Activated naive CD8-positive, alpha-beta T cell treated with anti-CD3 and anti-CD28 coated beads, Interleukin-2, amount 50 U/mL, for 24 hours (primary cell): ENCODE measurements around the gene MGAT4C.

Experiments used
- ATAC-seq: fragments of 150-1000 bp; cut with Tn5 transposase; one replicate; pipeline ENCODE4 v1.10.0; 2021
- DNase-seq: peaks from one replicate; pipeline ENCODE4 v3.0.0; 2021
- H3K27ac Mint-ChIP-seq: one replicate; pipeline ENCODE4 v1.8.0; 2021; ENCODE audit warnings: mild to moderate bottlenecking, mixed read lengths
- H3K27me3 Mint-ChIP-seq: one replicate; pipeline ENCODE4 v1.8.0; 2021; ENCODE audit warnings: mixed read lengths
- H3K36me3 Mint-ChIP-seq: one replicate; pipeline ENCODE4 v1.8.0; 2021; ENCODE audit warnings: low read depth, mixed read lengths
- H3K4me1 Mint-ChIP-seq: one replicate; pipeline ENCODE4 v1.8.0; 2021; ENCODE audit warnings: mixed read lengths
- H3K4me3 Mint-ChIP-seq: one replicate; pipeline ENCODE4 v1.8.0; 2021; ENCODE audit warnings: mild to moderate bottlenecking, moderate library complexity, mixed read lengths
- H3K9me3 Mint-ChIP-seq: one replicate; pipeline ENCODE4 v1.8.0; 2021; ENCODE audit warnings: mixed read lengths

Gene MGAT4C

GRCh38 chr12:86193931-86194330, 62.3 kb downstream of the MGAT4C start:
- H3K27ac Mint-ChIP-seq = no peak overlapping the region
- H3K9me3 Mint-ChIP-seq = peaks cover 5% of the 10 kb centered on the region
- no peaks in the 10 kb centered on the region for H3K27me3 Mint-ChIP-seq
- DNase-seq (no peak), ATAC-seq (no peak)
- no peak overlapping the region for H3K4me3 Mint-ChIP-seq
- H3K36me3 Mint-ChIP-seq = no peaks in the 10 kb centered on the region
- no peaks in the 10 kb centered on the region for H3K4me1 Mint-ChIP-seq

GRCh38 chr12:86188226-86188625, 68.0 kb downstream of the MGAT4C start:
- Mint-ChIP-seq H3K27me3 (no peaks in the 10 kb centered on the region), H3K27ac (no peak overlapping the region), H3K4me1 (no peaks in the 10 kb centered on the region), H3K4me3 (no peak overlapping the region), H3K9me3 (no peaks in the 10 kb centered on the region), H3K36me3 (no peaks in the 10 kb centered on the region)
- DNase-seq (no peak), ATAC-seq (no peak)

- Mint-ChIP-seq H3K36me3 (no peaks in the 10 kb centered on the region), H3K27me3 (no peaks in the 10 kb centered on the region), H3K9me3 (peaks cover 7% of the 10 kb centered on the region), H3K4me1 (no peaks in the 10 kb centered on the region), H3K27ac (no peak overlapping the region), H3K4me3 (no peak overlapping the region)
- DNase-seq = no peak
- no peak for ATAC-seq
Observed at GRCh38 chr12:86186449-86186848, 69.7 kb downstream of the MGAT4C start.

GRCh38 chr12:86179855-86180254, 76.3 kb downstream of the MGAT4C start:
- ATAC-seq (no peak), DNase-seq (no peak)
- Mint-ChIP-seq H3K27me3 (no peaks in the 10 kb centered on the region), H3K27ac (no peak overlapping the region), H3K9me3 (peaks cover 17% of the 10 kb centered on the region), H3K36me3 (no peaks in the 10 kb centered on the region), H3K4me3 (no peak overlapping the region), H3K4me1 (no peaks in the 10 kb centered on the region)

- DNase-seq (no peak), ATAC-seq (no peak)
- Mint-ChIP-seq H3K9me3 (peaks cover 9% of the 10 kb centered on the region), H3K27ac (no peak overlapping the region), H3K27me3 (no peaks in the 10 kb centered on the region), H3K36me3 (no peaks in the 10 kb centered on the region), H3K4me3 (no peak overlapping the region), H3K4me1 (no peaks in the 10 kb centered on the region)
Observed at GRCh38 chr12:86174188-86174587, 82.0 kb downstream of the MGAT4C start.

- Mint-ChIP-seq H3K27ac (no peak overlapping the region), H3K36me3 (no peaks in the 10 kb centered on the region)
- ATAC-seq = no peak
Observed at GRCh38 chr12:86172913-86173443, 83.2 kb downstream of the MGAT4C start.

GRCh38 chr12:86170051-86170450, 86.1 kb downstream of the MGAT4C start:
- Mint-ChIP-seq H3K27ac (no peak overlapping the region), H3K4me1 (no peaks in the 10 kb centered on the region), H3K27me3 (no peaks in the 10 kb centered on the region), H3K4me3 (no peak overlapping the region), H3K36me3 (no peaks in the 10 kb centered on the region), H3K9me3 (no peaks in the 10 kb centered on the region)
- no peak for ATAC-seq
- DNase-seq = no peak

More at GRCh38 chr12:86172913-86173443, 83.2 kb downstream of the MGAT4C start:
- DNase-seq = no peak
- no peak overlapping the region for H3K4me3 Mint-ChIP-seq
- peaks cover 3% of the 10 kb centered on the region for H3K9me3 Mint-ChIP-seq
- H3K27me3 Mint-ChIP-seq = no peaks in the 10 kb centered on the region
- H3K4me1 Mint-ChIP-seq = no peaks in the 10 kb centered on the region

- no peaks in the 10 kb centered on the region for H3K4me1 Mint-ChIP-seq
- H3K27ac Mint-ChIP-seq = no peak overlapping the region
- H3K9me3 Mint-ChIP-seq = peaks cover 14% of the 10 kb centered on the region
- no peak for DNase-seq
- H3K27me3 Mint-ChIP-seq = no peaks in the 10 kb centered on the region
- ATAC-seq = no peak
- H3K4me3 Mint-ChIP-seq = no peak overlapping the region
- no peaks in the 10 kb centered on the region for H3K36me3 Mint-ChIP-seq
Observed at GRCh38 chr12:86158956-86159355, 97.2 kb downstream of the MGAT4C start.

GRCh38 chr12:86154620-86155019, 101.6 kb downstream of the MGAT4C start:
- H3K27me3 Mint-ChIP-seq = no peaks in the 10 kb centered on the region
- ATAC-seq (no peak), DNase-seq (no peak)
- no peaks in the 10 kb centered on the region for H3K36me3 Mint-ChIP-seq
- H3K4me1 Mint-ChIP-seq = no peaks in the 10 kb centered on the region
- H3K4me3 Mint-ChIP-seq = no peak overlapping the region
- H3K27ac Mint-ChIP-seq = no peak overlapping the region
- peaks cover under 1% of the 10 kb centered on the region for H3K9me3 Mint-ChIP-seq

GRCh38 chr12:86148612-86149011, 107.6 kb downstream of the MGAT4C start:
- Mint-ChIP-seq H3K4me1 (no peaks in the 10 kb centered on the region), H3K27me3 (no peaks in the 10 kb centered on the region), H3K36me3 (no peaks in the 10 kb centered on the region), H3K27ac (no peak overlapping the region), H3K9me3 (peaks cover 4% of the 10 kb centered on the region), H3K4me3 (no peak overlapping the region)
- DNase-seq (no peak), ATAC-seq (no peak)

GRCh38 chr12:86148071-86148470, 108.1 kb downstream of the MGAT4C start:
- DNase-seq (no peak), ATAC-seq (no peak)
- H3K36me3 Mint-ChIP-seq = no peaks in the 10 kb centered on the region
- H3K27me3 Mint-ChIP-seq = no peaks in the 10 kb centered on the region
- H3K27ac Mint-ChIP-seq = no peak overlapping the region
- peaks cover 7% of the 10 kb centered on the region for H3K9me3 Mint-ChIP-seq
- no peaks in the 10 kb centered on the region for H3K4me1 Mint-ChIP-seq
- no peak overlapping the region for H3K4me3 Mint-ChIP-seq

- Mint-ChIP-seq H3K27me3 (no peaks in the 10 kb centered on the region), H3K27ac (no peak overlapping the region), H3K36me3 (no peaks in the 10 kb centered on the region), H3K4me1 (no peaks in the 10 kb centered on the region), H3K9me3 (peaks cover 8% of the 10 kb centered on the region), H3K4me3 (no peak overlapping the region)
- no peak for DNase-seq
- no peak for ATAC-seq
Observed at GRCh38 chr12:86145156-86145555, 111.0 kb downstream of the MGAT4C start.

- Mint-ChIP-seq H3K27me3 (no peaks in the 10 kb centered on the region), H3K9me3 (peaks cover 11% of the 10 kb centered on the region), H3K36me3 (no peaks in the 10 kb centered on the region), H3K4me3 (no peak overlapping the region), H3K4me1 (no peaks in the 10 kb centered on the region), H3K27ac (no peak overlapping the region)
- no peak for ATAC-seq
- DNase-seq = no peak
Observed at GRCh38 chr12:86143162-86143561, 113.0 kb downstream of the MGAT4C start.

- Mint-ChIP-seq H3K9me3 (peaks cover 11% of the 10 kb centered on the region), H3K4me3 (no peak overlapping the region), H3K4me1 (no peaks in the 10 kb centered on the region), H3K36me3 (no peaks in the 10 kb centered on the region), H3K27ac (no peak overlapping the region), H3K27me3 (no peaks in the 10 kb centered on the region)
- DNase-seq = no peak
- no peak for ATAC-seq
Observed at GRCh38 chr12:86139671-86140070, 116.5 kb downstream of the MGAT4C start.

GRCh38 chr12:86138770-86139169, 117.4 kb downstream of the MGAT4C start:
- ATAC-seq (no peak), DNase-seq (no peak)
- H3K9me3 Mint-ChIP-seq = peaks cover 11% of the 10 kb centered on the region
- no peaks in the 10 kb centered on the region for H3K36me3 Mint-ChIP-seq
- no peaks in the 10 kb centered on the region for H3K27me3 Mint-ChIP-seq
- H3K27ac Mint-ChIP-seq = no peak overlapping the region
- H3K4me1 Mint-ChIP-seq = no peaks in the 10 kb centered on the region
- no peak overlapping the region for H3K4me3 Mint-ChIP-seq

GRCh38 chr12:86137936-86138335, 118.3 kb downstream of the MGAT4C start:
- Mint-ChIP-seq H3K9me3 (peaks cover 8% of the 10 kb centered on the region), H3K27me3 (no peaks in the 10 kb centered on the region), H3K27ac (no peak overlapping the region), H3K4me3 (no peak overlapping the region), H3K36me3 (no peaks in the 10 kb centered on the region), H3K4me1 (no peaks in the 10 kb centered on the region)
- DNase-seq = no peak
- no peak for ATAC-seq
